PC-9 (cell line): ENCODE results near the gene FOXD3. TPM values are rescaled to one million over a fixed set of nuclear protein-coding genes. Genes with fewer than 3 reads are reported as not detected.

ENCODE experiments used
- microRNA-seq: library from miRNA; unstranded; fragments of <30 nt; microRNA quantifications from one replicate; pipeline ENCODE4 v1.2.0, GENCODE V29; 2021; ENCODE audit warnings: borderline number of aligned reads, borderline replicate concordance
- total RNA-seq: library from RNA; stranded (reverse); gene quantifications from 2 replicates; pipeline ENCODE4 v1.2.3, GENCODE V29; 2021

The FOXD3 gene
- total RNA-seq, 1 experiment from 2014 or later = not detected

Small RNA genes within 50 kb of the gene (microRNA-seq; reads per million reads assigned to microRNA genes)
- not detected for gene MIR6068

Other genes starting within 250 kb of the FOXD3 start
- 11.2 and 14.7 TPM in 2 replicates for gene ALG6, start 45.1 kb downstream of the FOXD3 start, total RNA-seq
- 61.7 and 79.2 TPM in 2 replicates for gene ITGB3BP, start 200.7 kb downstream of the FOXD3 start, total RNA-seq
- gene EFCAB7, start 201.0 kb downstream of the FOXD3 start, total RNA-seq = 7.7 and 11.2 TPM in 2 replicates